GM12878 (cell line): Measurements from ENCODE around the gene USP21. TPM values are rescaled to one million over a fixed set of nuclear protein-coding genes. Genes with fewer than 3 reads are reported as not detected.

Experiments used
- ATAC-seq: fragments of 200-7000 bp; cut with Tn5 transposase; 3 replicates; pipeline ENCODE4 v1.9.1; 2020; ENCODE audit warnings: mild to moderate bottlenecking, moderate library complexity
- BruUV-seq: library from RNA; stranded (reverse); fragments of 400-500 nt; replicated peaks from 2 replicates; lab custom pipeline; 2021; lab: Mats Ljungman, UMichigan
- CTCF ChIA-PET: fragments of 300-600 bp; sonication (Branson Sonifier 250); formaldehyde crosslinking; extraction: SDS; loops from one replicate; lab custom pipeline; 2021; ENCODE audit warnings: inconsistent platforms; lab: Yijun Ruan, JAX
- POLR2A ChIA-PET: fragments of 350-600 bp; formaldehyde crosslinking; extraction: SDS; loops from one replicate; lab custom pipeline; 2021; ENCODE audit warnings: inconsistent platforms; lab: Charles Lee
- RAD21 ChIA-PET: fragments of 300-600 bp; sonication (Branson Sonifier 250); formaldehyde crosslinking; loops from one replicate; lab custom pipeline; 2023; ENCODE audit warnings: antibody characterized with exemption; ENCODE audit not compliant: unreplicated experiment; lab: Charles Lee
- SMC1A ChIA-PET: fragments of 300-600 bp; sonication (Branson Sonifier 250); formaldehyde crosslinking; loops from one replicate; lab custom pipeline; 2023; ENCODE audit not compliant: unreplicated experiment, uncharacterized antibody; lab: Charles Lee
- DNase-seq: peaks from one replicate; pipeline ENCODE4 v3.0.0-alpha.2; 2011; ENCODE audit warnings: low read depth, low spot score
- FAIRE-seq: peaks from 3 replicates; lab custom pipeline; 2011; peaks lifted over from hg19 to GRCh38; lab: Jason Lieb, UNC
- H2AFZ ChIP-seq: 2 replicates; pipeline ENCODE4 v1.6.0; 2011; ENCODE audit warnings: low read depth, low read length, control low read depth; ENCODE audit not compliant: control insufficient read depth
- H3K27ac ChIP-seq: 2 replicates; pipeline ENCODE4 v1.5.1; 2011; ENCODE audit warnings: control low read depth; ENCODE audit not compliant: control insufficient read depth, insufficient read depth
- H3K27me3 ChIP-seq, 2 experiments: replicated peaks in 1 of 2; 2 replicates each; pipeline versions ENCODE4 v1.6.0 to v1.6.1; 2011; ENCODE audit warnings: low read length in 1 of 2; ENCODE audit not compliant: control insufficient read depth in 2 of 2, insufficient read depth in 2 of 2
- H3K36me3 ChIP-seq, 2 experiments: 2 replicates each; pipeline ENCODE4 v1.5.1; 2011; ENCODE audit warnings: low read length in 1 of 2; ENCODE audit not compliant: control insufficient read depth in 2 of 2, insufficient read depth in 2 of 2
- H3K4me1 ChIP-seq: 2 replicates; pipeline ENCODE4 v1.6.1; 2011; ENCODE audit warnings: mild to moderate bottlenecking, low read length, moderate library complexity, mixed read lengths; ENCODE audit not compliant: control insufficient read depth, insufficient read depth
- H3K4me2 ChIP-seq: 2 replicates; pipeline ENCODE4 v1.6.0; 2011; ENCODE audit warnings: control low read depth; ENCODE audit not compliant: control insufficient read depth, insufficient read depth
- H3K4me3 ChIP-seq: fragments of 200-600 bp; sonication (generic); 2 replicates; pipeline ENCODE4 v1.5.1; 2016
- H3K79me2 ChIP-seq: 2 replicates; pipeline ENCODE4 v1.6.0; 2011; ENCODE audit warnings: low read length; ENCODE audit not compliant: control insufficient read depth, insufficient read depth
- H3K9ac ChIP-seq: 2 replicates; pipeline ENCODE4 v1.8.0; 2011; ENCODE audit warnings: low read length, control low read depth, mixed read lengths; ENCODE audit not compliant: control insufficient read depth, insufficient read depth
- H3K9me3 ChIP-seq: replicated peaks from 3 replicates; pipeline ENCODE4 v1.5.1; 2011; ENCODE audit warnings: mild to moderate bottlenecking, low read length; ENCODE audit not compliant: control insufficient read depth, insufficient read depth
- H4K20me1 ChIP-seq: 2 replicates; pipeline ENCODE4 v1.6.0; 2011; ENCODE audit not compliant: control insufficient read depth, insufficient read depth
- CBFB ChIP-seq: IDR thresholded peaks from 2 replicates; pipeline ENCODE4 v1.6.1; 2016; ENCODE audit warnings: antibody characterized with exemption, low read depth
- CBX3 ChIP-seq: fragments of 200-600 bp; sonication (generic); IDR thresholded peaks from 2 replicates; pipeline ENCODE4 v1.6.1; 2016; ENCODE audit warnings: low read depth, borderline replicate concordance
- EP300 ChIP-seq, 2 experiments: fragments of 150-350 bp in 1 of 2; IDR thresholded peaks; 2 replicates each; pipeline ENCODE4 v1.6.1; 2011 to 2012; ENCODE audit warnings: low read depth in 2 of 2, low read length in 2 of 2, borderline replicate concordance in 1 of 2, improper control_type of control experiment in 1 of 2, inconsistent platforms in 1 of 2; ENCODE audit not compliant: control insufficient read depth in 1 of 2
- GABPA ChIP-seq: IDR thresholded peaks from 2 replicates; pipeline ENCODE4 v1.6.1; 2014; ENCODE audit warnings: antibody characterized with exemption, low read depth, mild to moderate bottlenecking, inconsistent platforms
- HDAC2 ChIP-seq: fragments of 200-600 bp; sonication (generic); IDR thresholded peaks from 2 replicates; pipeline ENCODE4 v1.6.1; 2017
- MEF2B ChIP-seq: fragments of 450-650 bp; IDR thresholded peaks from 2 replicates; pipeline ENCODE4 v1.6.1; 2018; ENCODE audit warnings: mild to moderate bottlenecking, moderate library complexity; ENCODE audit not compliant: partially characterized antibody, poor library complexity, severe bottlenecking
- MYC ChIP-seq: IDR thresholded peaks from 2 replicates; pipeline ENCODE4 v1.6.1; 2011; ENCODE audit warnings: mild to moderate bottlenecking, low read length, moderate library complexity, inconsistent platforms; ENCODE audit not compliant: insufficient read depth, insufficient replicate concordance, insufficient read length, severe bottlenecking
- POLR2A ChIP-seq: IDR thresholded peaks from 2 replicates; pipeline ENCODE4 v1.6.1; 2011; ENCODE audit warnings: low read depth, mild to moderate bottlenecking, low read length
- POU2F2 ChIP-seq: IDR thresholded peaks from 3 replicates; pipeline ENCODE4 v1.6.1; 2011; ENCODE audit warnings: low read depth, mild to moderate bottlenecking, low read length, borderline replicate concordance
- RAD21 ChIP-seq: IDR thresholded peaks from 2 replicates; pipeline ENCODE4 v1.6.1; 2011; ENCODE audit warnings: mild to moderate bottlenecking, low read depth, low read length, moderate library complexity; ENCODE audit not compliant: insufficient read depth
- SIN3A ChIP-seq: IDR thresholded peaks from 2 replicates; pipeline ENCODE4 v1.6.1; 2012; ENCODE audit warnings: low read depth, low read length, improper control_type of control experiment
- SKIL ChIP-seq: fragments of 450-650 bp; IDR thresholded peaks from 2 replicates; pipeline ENCODE4 v1.6.1; 2017; ENCODE audit warnings: mild to moderate bottlenecking, low read depth, inconsistent platforms; ENCODE audit not compliant: poor library complexity, severe bottlenecking
- ZBTB33 ChIP-seq: fragments of 450-650 bp; IDR thresholded peaks from 2 replicates; pipeline ENCODE4 v1.6.1; 2017; ENCODE audit warnings: mild to moderate bottlenecking
- ZNF274 ChIP-seq: IDR thresholded peaks from one replicate; pipeline ENCODE4 v1.8.0; 2011; ENCODE audit not compliant: insufficient read length, insufficient read depth
- WGBS: methylation state at CpG from one replicate; pipeline ENCODE4 v1.1.6; 2016; ENCODE audit warnings: low lambda C conversion rate; ENCODE audit not compliant: insufficient replicate concordance, insufficient coverage; ENCODE audit errors: missing lambda C conversion rate; 5-methylcytosine and 5-hydroxymethylcytosine counted together
- in situ Hi-C: fragments of 300-500 bp; cut with MboI; formaldehyde crosslinking; loops from 9 replicates; pipeline ENCODE4 v1.14.3; 2018; ENCODE audit warnings: mixed read lengths
- intact Hi-C: fragments of 100-400 bp; cut with micrococcal nuclease; formaldehyde crosslinking; loops from one replicate; pipeline ENCODE4 v1.14.2; 2022; ENCODE audit not compliant: unreplicated experiment
- polyA plus RNA-seq, 11 experiments: library from polyadenylated mRNA; depleted of rRNA in 4 of 11; unstranded in 6 of 11; stranded (reverse) in 5 of 11; fragments of >200 nt; fragmentation: Nextera tagmentation in 4 of 11; fragmentation: Illumina TruSeq in 1 of 11; extraction: Ambion mirVana in 4 of 11; extraction: Trizol in 1 of 11; gene quantifications; 1 replicate in 1 of 11; 2 replicates in 10 of 11; pipeline versions ENCODE4 v1.2.1 to v1.2.3, GENCODE V29; 2011 to 2016; ENCODE audit warnings: inconsistent platforms in 2 of 11, missing spikeins in 2 of 11, low read depth in 1 of 11
- total RNA-seq, 4 experiments: library from RNA; depleted of rRNA in 3 of 4; stranded (reverse); fragments of >200 nt in 3 of 4; fragmentation: Illumina TruSeq in 1 of 4; extraction: Trizol in 1 of 4; gene quantifications; 2 replicates each; pipeline versions ENCODE4 v1.2.1 to v1.2.3, GENCODE V29; 2013 to 2021

The USP21 gene
- total and polyA plus RNA-seq, 10 of the 15 experiments (the other 5 are each of a cell fraction or from before 2014, with no cell fraction given) = 3.2 to 28.6 (median 16.6) TPM

DNA sequence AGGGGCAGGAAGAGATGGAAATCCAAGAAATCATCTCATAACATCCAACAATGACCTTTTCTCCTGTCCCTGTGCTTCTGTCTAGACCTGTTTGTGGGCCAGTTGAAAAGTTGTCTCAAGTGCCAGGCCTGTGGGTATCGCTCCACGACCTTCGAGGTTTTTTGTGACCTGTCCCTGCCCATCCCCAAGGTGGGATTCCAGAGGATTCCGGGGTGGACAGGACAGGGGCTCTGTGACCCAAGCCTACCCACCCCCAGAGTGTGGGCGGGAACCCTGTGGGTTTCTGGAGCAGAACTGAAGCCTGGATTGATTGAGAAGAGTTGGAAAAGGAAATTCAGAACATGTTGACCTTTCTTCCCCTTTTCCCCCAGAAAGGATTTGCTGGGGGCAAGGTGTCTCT lies 4.5 kb downstream of the USP21 start:
- in situ Hi-C loops (no loop called here), intact Hi-C loops (no loop called here)
- peaks cover 8% of the 10 kb centered on the region for H3K79me2 ChIP-seq
- H3K36me3 ChIP-seq = peaks cover 0 to 10% of the 10 kb centered on the region in 2 experiments; a peak in 2 of 4 replicates
- CTCF ChIA-PET = interaction anchor here (2.7 to 5.0 kb wide), 3 partner anchors 10 to 18 kb away, joined by 38 to 60 read pairs (median 44); partner anchors contain the start of genes B4GALT3 and UFC1
- ATAC-seq (no peak), DNase-seq (no peak)
- POLR2A ChIA-PET = no interaction called here
- RAD21 ChIA-PET = interaction anchor here (4.8 kb wide), 1 partner anchor 219 kb away, joined by 34 read pairs; no protein-coding TSS in a partner anchor
- H3K4me1 ChIP-seq = peaks cover 16% of the 10 kb centered on the region
- no peak overlapping the region for H3K9ac ChIP-seq
- no peaks in the 10 kb centered on the region for H3K9me3 ChIP-seq
- no peak overlapping the region for H3K4me3 ChIP-seq
- H4K20me1 ChIP-seq = no peaks in the 10 kb centered on the region
- TF ChIP-seq ZNF274 (no peak), SIN3A (no peak), EP300 (IDR thresholded peaks at IDR 0.05; ENCODE audit: borderline replicate concordance in 1 of 2, control insufficient read depth in 1 of 2, low read depth in 2 of 2, low read length in 2 of 2) (no peak), POLR2A (no peak), MYC (no peak), CBFB (no peak), RAD21 (no peak), ZBTB33 (no peak), SKIL (no peak), POU2F2 (no peak), CBX3 (no peak), GABPA (no peak), HDAC2 (no peak), MEF2B (no peak)
- TF ChIP-seq, all 136 proteins: peak for 0
- 93% methylated on average over 5 of the region's 5 CpGs for whole genome bisulfite sequencing
- FAIRE-seq = no peak
- H3K4me2 ChIP-seq = no peak overlapping the region
- no TSS peak for BruUV-seq
- H3K27me3 ChIP-seq = no peaks in the 10 kb centered on the region
- no peak overlapping the region for H2AFZ ChIP-seq
- no peak overlapping the region for H3K27ac ChIP-seq
- SMC1A ChIA-PET = interaction anchor here (2.4 kb wide), 1 partner anchor 117 kb away, joined by 8 read pairs; the partner anchor contains the start of gene USF1
